CD4-positive, alpha-beta memory T cell (primary cell): ENCODE data around the gene IPO4. TPM values are rescaled to one million over a fixed set of nuclear protein-coding genes. Genes with fewer than 3 reads are reported as not detected.

Source experiments
- CTCF ChIA-PET: fragments of 350-600 bp; sonication (Branson Sonifier 250); formaldehyde crosslinking; loops from one replicate; lab custom pipeline; 2021; ENCODE audit warnings: inconsistent platforms; ENCODE audit not compliant: partially characterized antibody; lab: Charles Lee
- POLR2A ChIA-PET: fragments of 350-600 bp; sonication (Branson Sonifier 250); formaldehyde crosslinking; loops from one replicate; lab custom pipeline; 2021; ENCODE audit not compliant: partially characterized antibody; lab: Charles Lee
- DNase-seq, 5 donors: peaks; one replicate each; pipeline versions ENCODE4 v3.0.0 to v3.0.0-alpha.2; 2020 to 2022; ENCODE audit warnings: mixed read lengths in 1 of 5
- H3K27ac ChIP-seq: one replicate; pipeline ENCODE4 v1.7.0; 2013; ENCODE audit warnings: low read depth, low read length
- H3K27me3 ChIP-seq: 2 replicates; pipeline ENCODE4 v1.7.0; 2013; ENCODE audit warnings: mild to moderate bottlenecking, low read length, moderate library complexity; ENCODE audit not compliant: insufficient read depth
- H3K36me3 ChIP-seq: 2 replicates; pipeline ENCODE4 v1.7.0; 2013; ENCODE audit warnings: mild to moderate bottlenecking, low read length, moderate library complexity; ENCODE audit not compliant: insufficient read depth
- H3K4me1 ChIP-seq: 2 replicates; pipeline ENCODE4 v1.7.0; 2013; ENCODE audit warnings: mild to moderate bottlenecking, low read length, moderate library complexity; ENCODE audit not compliant: insufficient read depth
- H3K4me3 ChIP-seq, 2 donors: one replicate each; pipeline ENCODE4 v1.7.0; 2013; ENCODE audit warnings: low read length in 2 of 2, mild to moderate bottlenecking in 1 of 2
- H3K9me3 ChIP-seq, 2 donors: one replicate each; pipeline ENCODE4 v1.7.0; 2013; ENCODE audit warnings: low read length in 2 of 2, control low read depth in 1 of 2; ENCODE audit not compliant: control insufficient read depth in 1 of 2
- H3K27ac Mint-ChIP-seq, 7 donors: one replicate each; pipeline ENCODE4 v1.8.0; 2020 to 2021; ENCODE audit warnings: mixed read lengths in 7 of 7, mild to moderate bottlenecking in 6 of 7, inconsistent platforms in 3 of 7, moderate library complexity in 3 of 7
- H3K27me3 Mint-ChIP-seq, 2 donors: one replicate each; pipeline ENCODE4 v1.8.0; 2020 to 2021; ENCODE audit warnings: mixed read lengths in 2 of 2
- H3K36me3 Mint-ChIP-seq, 2 donors: one replicate each; pipeline ENCODE4 v1.8.0; 2020 to 2021; ENCODE audit warnings: mixed read lengths in 2 of 2, inconsistent platforms in 1 of 2, mild to moderate bottlenecking in 1 of 2
- H3K4me1 Mint-ChIP-seq, 4 donors: one replicate each; pipeline ENCODE4 v1.8.0; 2020 to 2021; ENCODE audit warnings: mixed read lengths in 4 of 4, mild to moderate bottlenecking in 1 of 4
- H3K4me3 Mint-ChIP-seq, 8 donors: one replicate each; pipeline ENCODE4 v1.8.0; 2020 to 2021; ENCODE audit warnings: mixed read lengths in 8 of 8, mild to moderate bottlenecking in 7 of 8, moderate library complexity in 6 of 8, inconsistent platforms in 3 of 8
- H3K9me3 Mint-ChIP-seq, 8 donors: one replicate each; pipeline ENCODE4 v1.8.0; 2020 to 2021; ENCODE audit warnings: mixed read lengths in 8 of 8, mild to moderate bottlenecking in 5 of 8, inconsistent platforms in 3 of 8, moderate library complexity in 1 of 8
- intact Hi-C: fragments of 100-400 bp; cut with micrococcal nuclease; formaldehyde crosslinking; loops from one replicate; pipeline ENCODE4 v1.15.1; 2023
- polyA plus RNA-seq, 2 donors: library from polyadenylated mRNA; unstranded; fragments of 300-500 nt; fragmentation: Illumina TruSeq; gene quantifications; one replicate each; pipeline ENCODE4 v1.2.3, GENCODE V29; 2021
- total RNA-seq, 2 experiments: library from RNA; stranded (reverse); gene quantifications; one replicate each; pipeline ENCODE4 v1.2.3, GENCODE V29; 2021

IPO4 gene
- total and polyA plus RNA-seq, 4 experiments from 2014 or later: 19.8 to 30.2 (median 21.3) TPM

DNA sequence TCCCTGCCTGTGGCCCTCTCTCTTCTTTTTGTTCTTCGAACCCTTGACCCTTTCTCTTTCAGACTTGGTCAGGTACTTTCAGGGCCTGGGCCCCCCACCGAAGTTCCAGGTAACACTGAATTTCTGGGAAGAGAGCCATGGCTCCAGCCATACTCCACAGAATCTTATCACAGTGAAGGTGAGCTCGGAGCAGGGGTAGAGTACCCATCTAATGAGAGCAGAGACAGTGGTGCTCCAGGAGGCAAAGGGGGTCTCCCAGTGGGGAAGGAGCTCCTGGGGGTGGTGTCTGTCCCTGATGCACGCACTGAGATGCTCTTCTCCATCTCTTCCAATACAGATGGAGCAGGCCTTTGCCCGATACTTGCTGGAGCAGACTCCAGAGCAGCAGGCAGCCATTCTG is 22.8 kb downstream of the IPO4 start:
- no peak for DNase-seq
- no peak overlapping the region for H3K4me3 ChIP-seq
- Mint-ChIP-seq H3K27ac (peak overlapping the region in 3 of 7 donors; percentile 4 to 97 (median 51)), H3K36me3 (peaks cover 58 to 76% of the 10 kb centered on the region in 2 donors), H3K4me3 (no peak overlapping the region), H3K27me3 (no peaks in the 10 kb centered on the region), H3K4me1 (peaks cover 37 to 70% (median 53%) of the 10 kb centered on the region in 4 donors), H3K9me3 (no peaks in the 10 kb centered on the region)
- CTCF ChIA-PET: interaction anchor here (1.0 to 1.7 kb wide), 3 partner anchors 10 to 57 kb away, joined by 4 to 5 read pairs (median 4); no protein-coding TSS in a partner anchor
- peaks cover 51% of the 10 kb centered on the region for H3K4me1 ChIP-seq
- POLR2A ChIA-PET: interaction anchor here (0.6 to 6.8 kb wide), 4 partner anchors 21 to 51 kb away, joined by 3 to 75 read pairs (median 4); partner anchors contain the start of genes IPO4 and TSSK4
- H3K36me3 ChIP-seq: peaks cover 50% of the 10 kb centered on the region
- H3K27me3 ChIP-seq: no peaks in the 10 kb centered on the region
- intact Hi-C loops: no loop called here
- no peaks in the 10 kb centered on the region for H3K9me3 ChIP-seq
- H3K27ac ChIP-seq: no peak overlapping the region

DNA sequence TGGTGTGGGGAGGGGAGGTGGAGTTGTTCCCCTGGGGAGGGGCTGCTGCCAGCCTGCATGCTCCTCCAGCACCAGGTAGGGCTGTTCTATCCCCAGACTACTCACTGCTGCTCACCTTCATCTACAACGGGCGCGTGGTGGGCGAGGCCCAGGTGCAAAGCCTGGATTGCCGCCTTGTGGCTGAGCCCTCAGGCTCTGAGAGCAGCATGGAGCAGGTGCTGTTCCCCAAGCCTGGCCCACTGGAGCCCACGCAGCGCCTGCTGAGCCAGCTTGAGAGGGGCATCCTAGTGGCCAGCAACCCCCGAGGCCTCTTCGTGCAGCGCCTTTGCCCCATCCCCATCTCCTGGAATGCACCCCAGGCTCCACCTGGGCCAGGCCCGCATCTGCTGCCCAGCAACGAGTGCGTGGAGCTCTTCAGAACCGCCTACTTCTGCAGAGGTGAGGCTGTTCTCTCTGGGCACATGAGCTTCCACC is 24.1 kb downstream of the IPO4 start:
- Mint-ChIP-seq H3K9me3 (no peaks in the 10 kb centered on the region), H3K27ac (peak overlapping the region in 4 of 7 donors; percentile 42 to 97 (median 72)), H3K27me3 (no peaks in the 10 kb centered on the region), H3K36me3 (peaks cover 61 to 81% of the 10 kb centered on the region in 2 donors), H3K4me1 (peaks cover 39 to 74% (median 57%) of the 10 kb centered on the region in 4 donors), H3K4me3 (peak overlapping the region in 3 of 8 donors; percentile 51 to 73 (median 65))
- intact Hi-C loops: no loop called here
- H3K27me3 ChIP-seq: no peaks in the 10 kb centered on the region
- H3K4me1 ChIP-seq: peaks cover 53% of the 10 kb centered on the region
- ChIA-PET POLR2A (interaction anchor here (1.2 to 6.8 kb wide), 7 partner anchors 10 to 50 kb away, joined by 3 to 75 read pairs (median 5); partner anchors contain the start of genes DCAF11, IPO4, NRL and PSME2), CTCF (interaction anchor here (1.0 to 1.7 kb wide), 3 partner anchors 9 to 56 kb away, joined by 4 to 5 read pairs (median 4); no protein-coding TSS in a partner anchor)
- DNase-seq: no peak
- no peak overlapping the region for H3K27ac ChIP-seq
- peaks cover 58% of the 10 kb centered on the region for H3K36me3 ChIP-seq
- no peak overlapping the region for H3K4me3 ChIP-seq
- H3K9me3 ChIP-seq: no peaks in the 10 kb centered on the region

DNA sequence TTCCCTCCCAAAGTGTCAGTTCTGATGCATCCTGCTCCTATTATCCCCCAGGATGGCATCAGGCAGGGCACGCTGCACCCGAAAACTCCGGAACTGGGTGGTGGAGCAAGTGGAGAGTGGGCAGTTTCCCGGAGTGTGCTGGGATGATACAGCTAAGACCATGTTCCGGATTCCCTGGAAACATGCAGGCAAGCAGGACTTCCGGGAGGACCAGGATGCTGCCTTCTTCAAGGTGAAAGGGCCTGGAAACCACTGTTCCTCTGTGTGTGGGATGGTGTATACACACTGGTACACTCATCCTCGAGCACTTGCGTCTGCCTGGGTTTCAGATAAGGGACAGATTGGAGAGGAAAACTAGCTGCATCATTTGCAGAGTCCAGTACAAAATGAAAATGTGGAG is 26.5 kb downstream of the IPO4 start:
- intact Hi-C loops: no loop called here
- no peaks in the 10 kb centered on the region for H3K27me3 Mint-ChIP-seq
- peak overlapping the region; percentile 73 to 97 for H3K4me3 ChIP-seq
- no peak for DNase-seq
- H3K9me3 Mint-ChIP-seq: no peaks in the 10 kb centered on the region
- peaks cover 64% of the 10 kb centered on the region for H3K36me3 ChIP-seq
- H3K36me3 Mint-ChIP-seq: peaks cover 56 to 83% of the 10 kb centered on the region in 2 donors
- H3K9me3 ChIP-seq: no peaks in the 10 kb centered on the region
- peaks cover 29 to 62% (median 49%) of the 10 kb centered on the region in 4 donors for H3K4me1 Mint-ChIP-seq
- ChIA-PET POLR2A (interaction anchor here (0.9 to 9.5 kb wide), 22 partner anchors 8 to 268 kb away, joined by 3 to 162 read pairs (median 18); partner anchors contain the start of genes CHMP4A, DCAF11, EMC9 and IPO4), CTCF (interaction anchor here (0.9 to 6.9 kb wide), 22 partner anchors 10 to 146 kb away, joined by 3 to 110 read pairs (median 6); partner anchors contain the start of genes CIDEB, DCAF11, MDP1 and NRL)
- peak overlapping the region; percentile 97 to 100 (median 99) for H3K27ac Mint-ChIP-seq
- H3K27ac ChIP-seq: peak overlapping the region; percentile 90
- no peaks in the 10 kb centered on the region for H3K27me3 ChIP-seq
- H3K4me3 Mint-ChIP-seq: peak overlapping the region; percentile 96 to 100 (median 99)
- peaks cover 50% of the 10 kb centered on the region for H3K4me1 ChIP-seq

DNA sequence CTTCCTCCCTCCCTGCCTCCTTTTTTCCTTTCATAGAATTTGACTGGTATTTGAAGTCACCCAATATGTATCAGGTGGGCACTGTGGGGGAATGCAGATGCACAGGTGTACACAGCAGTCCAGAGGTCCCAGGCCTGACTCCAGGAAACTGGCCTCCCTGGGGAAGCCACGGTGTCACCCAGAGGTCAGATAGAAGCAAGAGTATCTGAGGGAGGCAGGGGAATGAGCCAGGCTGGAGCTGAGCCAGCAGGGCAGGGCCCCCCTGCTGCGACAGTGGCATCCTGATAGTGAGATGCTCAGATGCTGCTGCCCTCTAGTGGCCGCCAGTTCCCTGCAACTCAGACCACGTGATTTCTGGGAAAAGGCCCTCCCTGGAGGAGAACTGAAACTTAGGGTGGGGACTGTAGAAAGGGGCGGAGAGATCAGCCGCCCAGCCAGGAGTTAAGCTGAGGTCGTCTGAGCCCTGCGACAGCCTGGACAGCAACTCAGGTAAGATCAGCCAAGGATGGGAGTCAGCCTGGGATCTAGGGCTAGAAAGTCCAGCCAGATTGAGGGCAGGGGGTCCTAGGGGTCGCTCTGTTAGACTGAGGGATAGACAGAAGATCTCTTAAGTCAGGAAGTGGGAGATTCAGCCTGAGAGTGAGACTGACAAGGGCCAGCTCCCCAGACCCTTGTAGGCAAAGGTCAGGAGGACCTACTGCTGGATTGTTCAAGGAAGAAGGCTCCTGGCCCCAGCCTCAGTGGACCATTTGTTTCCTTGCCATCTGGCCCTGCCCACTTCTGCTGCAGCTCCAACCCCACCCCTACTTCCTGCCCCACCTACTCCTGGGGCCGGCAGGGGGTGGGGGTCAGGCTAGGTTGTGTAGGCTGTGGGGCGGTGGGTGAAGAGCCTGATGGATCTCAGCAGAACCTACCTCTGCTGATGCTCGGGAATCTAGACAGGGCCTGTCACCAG is 27.5 kb downstream of the IPO4 start, which contains the start of gene IRF9:
TSS of gene IRF9 (plus strand) at position 416 of the 955 bp plus-strand sequence. CDS start 880 bp downstream, outside the sequence.
- H3K9me3 ChIP-seq: no peaks in the 10 kb centered on the region
- POLR2A ChIA-PET: interaction anchor here (0.8 to 9.5 kb wide), 29 partner anchors 9 to 270 kb away, joined by 3 to 162 read pairs (median 14); partner anchors contain the start of genes CBLN3, CHMP4A, DCAF11 and DHRS1
- DNase-seq: peak; percentile 94 to 97 (median 95)
- H3K27me3 Mint-ChIP-seq: no peaks in the 10 kb centered on the region
- peak within 1 kb of the TSS; percentile 90 for H3K27ac ChIP-seq
- H3K4me3 Mint-ChIP-seq: peak within 1 kb of the TSS; percentile 96 to 100 (median 99)
- intact Hi-C loops: loop anchor here (1.0 to 2.0 kb wide), 13 partner anchors 10 to 146 kb away; partner anchors contain the start of genes CHMP4A, DCAF11, EMC9 and IPO4
- peak within 1 kb of the TSS; percentile 73 to 97 for H3K4me3 ChIP-seq
- no peaks in the 10 kb centered on the region for H3K27me3 ChIP-seq
- peaks cover 66% of the 10 kb centered on the region for H3K36me3 ChIP-seq
- peaks cover 54 to 80% of the 10 kb centered on the region in 2 donors for H3K36me3 Mint-ChIP-seq
- H3K4me1 ChIP-seq: peaks cover 50% of the 10 kb centered on the region
- peak within 1 kb of the TSS; percentile 97 to 100 (median 99) for H3K27ac Mint-ChIP-seq
- CTCF ChIA-PET: interaction anchor here (0.7 to 6.9 kb wide), 43 partner anchors 8 to 270 kb away, joined by 3 to 110 read pairs (median 4); partner anchors contain the start of genes CHMP4A, CIDEB, DCAF11 and DHRS1
- H3K9me3 Mint-ChIP-seq: no peaks in the 10 kb centered on the region
- H3K4me1 Mint-ChIP-seq: peaks cover 29 to 60% (median 48%) of the 10 kb centered on the region in 4 donors

DNA sequence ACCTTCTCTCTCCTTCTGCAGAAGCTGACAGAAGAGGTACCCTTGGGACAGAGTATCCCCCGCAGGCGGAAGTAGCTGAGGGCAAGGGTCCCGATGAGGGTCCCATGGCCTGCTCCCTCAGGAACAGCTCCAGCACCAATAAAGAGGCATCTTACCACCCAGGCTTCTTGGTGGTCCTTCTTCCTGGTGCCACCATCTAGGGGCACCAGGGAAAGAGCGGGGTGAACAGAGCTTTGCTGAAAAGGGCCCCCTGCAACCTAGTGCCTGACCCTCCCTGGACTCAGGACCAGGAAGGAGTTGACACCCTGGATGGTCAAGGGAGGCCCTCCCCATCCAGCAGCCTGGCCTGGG is 28.1 kb downstream of the IPO4 start:
- intact Hi-C loops: loop anchor here (2.0 kb wide), 1 partner anchor 146 kb away; no protein-coding TSS in a partner anchor
- ChIA-PET CTCF (interaction anchor here (1.0 to 6.9 kb wide), 28 partner anchors 12 to 271 kb away, joined by 3 to 110 read pairs (median 5); partner anchors contain the start of genes CHMP4A, DCAF11, DHRS1 and EMC9), POLR2A (interaction anchor here (1.0 to 9.5 kb wide), 23 partner anchors 10 to 271 kb away, joined by 3 to 162 read pairs (median 17); partner anchors contain the start of genes CBLN3, CHMP4A, DCAF11 and DHRS1)

More for the DNA sequence above, 28.1 kb downstream of the IPO4 start:
- H3K9me3 Mint-ChIP-seq: no peaks in the 10 kb centered on the region
- peaks cover 47% of the 10 kb centered on the region for H3K4me1 ChIP-seq
- H3K9me3 ChIP-seq: no peaks in the 10 kb centered on the region
- H3K36me3 ChIP-seq: peaks cover 66% of the 10 kb centered on the region
- peaks cover 53 to 79% of the 10 kb centered on the region in 2 donors for H3K36me3 Mint-ChIP-seq
- H3K4me3 ChIP-seq: peak overlapping the region in 1 of 2 donors; percentile 73
- no peaks in the 10 kb centered on the region for H3K27me3 Mint-ChIP-seq
- no peaks in the 10 kb centered on the region for H3K27me3 ChIP-seq
- DNase-seq: no peak
- peak overlapping the region in 6 of 8 donors; percentile 24 to 100 (median 99) for H3K4me3 Mint-ChIP-seq
- H3K27ac Mint-ChIP-seq: peak overlapping the region; percentile 97 to 100 (median 99)
- peak overlapping the region; percentile 90 for H3K27ac ChIP-seq
- H3K4me1 Mint-ChIP-seq: peaks cover 31 to 60% (median 43%) of the 10 kb centered on the region in 4 donors
